HG03103 (cell line): Measurements from ENCODE around the gene KCNAB1.
"Not testable (repeated sequence)": the region's sequence is repeated elsewhere in the genome, so short reads cannot be mapped to it uniquely, and the experiment has no call there.

Experiments used
- ATAC-seq: cut with Tn5 transposase; IDR thresholded peaks from one replicate; pipeline ENCODE4 v1.9.1; 2021; ENCODE audit warnings: low read depth; ENCODE audit not compliant: unreplicated experiment

Gene KCNAB1

GRCh38 chr3:156551746-156552145 is 431.4 kb downstream of the KCNAB1 start:
- ATAC-seq: no peak

GRCh38 chr3:156552973-156553372 is 432.6 kb downstream of the KCNAB1 start:
- ATAC-seq: no peak

GRCh38 chr3:156553705-156554356 is 433.5 kb downstream of the KCNAB1 start:
- ATAC-seq: no peak

GRCh38 chr3:156554515-156554841 is 434.1 kb downstream of the KCNAB1 start:
- peak; percentile 2 for ATAC-seq

- ATAC-seq: peak; percentile 99
Measured at GRCh38 chr3:156554842-156555687, 434.7 kb downstream of the KCNAB1 start, which contains the start of gene SSR3. Gene SSR3, minus strand, starts transcription at chr3:156555117. Its CDS starts 28 bp downstream, at chr3:156555089.

- no peak for ATAC-seq
Measured at GRCh38 chr3:156558389-156558788, 438.0 kb downstream of the KCNAB1 start.

- ATAC-seq: no peak
Measured at GRCh38 chr3:156559321-156559720, 438.9 kb downstream of the KCNAB1 start.

GRCh38 chr3:156561533-156561932 is 441.2 kb downstream of the KCNAB1 start:
- no peak for ATAC-seq

GRCh38 chr3:156562486-156562885 is 442.1 kb downstream of the KCNAB1 start:
- not testable (repeated sequence) for ATAC-seq

- no peak for ATAC-seq
Measured at GRCh38 chr3:156563900-156564682, 443.7 kb downstream of the KCNAB1 start.

GRCh38 chr3:156569016-156569415 is 448.6 kb downstream of the KCNAB1 start:
- ATAC-seq: not testable (repeated sequence)

GRCh38 chr3:156569881-156570280 is 449.5 kb downstream of the KCNAB1 start:
- ATAC-seq: not testable (repeated sequence)

GRCh38 chr3:156575641-156576040 is 455.3 kb downstream of the KCNAB1 start:
- no peak for ATAC-seq

GRCh38 chr3:156576051-156576450 is 455.7 kb downstream of the KCNAB1 start:
- ATAC-seq: no peak

- no peak for ATAC-seq
Measured at GRCh38 chr3:156576651-156577348, 456.4 kb downstream of the KCNAB1 start.

- ATAC-seq: no peak
Measured at GRCh38 chr3:156577736-156578135, 457.4 kb downstream of the KCNAB1 start.

- ATAC-seq: no peak
Measured at GRCh38 chr3:156579427-156579851, 459.1 kb downstream of the KCNAB1 start.

- no peak for ATAC-seq
Measured at GRCh38 chr3:156581033-156581432, 460.7 kb downstream of the KCNAB1 start.

- ATAC-seq: no peak
Measured at GRCh38 chr3:156581954-156582353, 461.6 kb downstream of the KCNAB1 start.

GRCh38 chr3:156582532-156583183 is 462.3 kb downstream of the KCNAB1 start:
- ATAC-seq: peak; percentile 63
